Lower leg skin (tissue), 4 donors: Measurements from ENCODE around the gene NCOA1. TPM values are rescaled to one million over a fixed set of nuclear protein-coding genes. Genes with fewer than 3 reads are reported as not detected.

Experiments
- DNase-seq, 2 donors: peaks; one replicate each; pipeline ENCODE4 v3.0.0-alpha.2; 2019; ENCODE audit warnings: low spot score in 2 of 2
- H3K4me3 ChIP-seq: fragments of 200-600 bp; sonication (generic); 2 replicates; pipeline ENCODE4 v1.5.1; 2017; ENCODE audit warnings: mild to moderate bottlenecking, low read depth; ENCODE audit not compliant: poor library complexity, severe bottlenecking
- CTCF ChIP-seq, 3 donors: fragments of 450-650 bp; IDR thresholded peaks; one replicate each; pipeline ENCODE4 v1.5.1; 2016; ENCODE audit warnings: antibody characterized with exemption in 3 of 3, mild to moderate bottlenecking in 3 of 3, moderate library complexity in 2 of 3
- POLR2A ChIP-seq, 2 donors: fragments of 450-650 bp; IDR thresholded peaks; one replicate each; pipeline ENCODE4 v1.6.1; 2016 to 2017; ENCODE audit warnings: antibody characterized with exemption in 2 of 2, mild to moderate bottlenecking in 1 of 2, moderate library complexity in 1 of 2
- WGBS, 2 donors: methylation state at CpG; one replicate each; pipeline ENCODE4 v1.1.5; 2018; 5-methylcytosine and 5-hydroxymethylcytosine counted together
- intact Hi-C: fragments of 100-400 bp; cut with DNase I; formaldehyde crosslinking; loops from one replicate; pipeline ENCODE4 v1.15.0; 2023; ENCODE audit warnings: low total_unique reads
- total RNA-seq, 4 donors: library from RNA; depleted of rRNA; stranded (reverse); fragments of >200 nt; gene quantifications; one replicate each; pipeline ENCODE4 v1.1.0, GENCODE V29; 2016

NCOA1 gene
- total RNA-seq, 4 donors from 2014 or later, result 37.9 to 50.1 (median 45.0) TPM

GRCh38 chr2:24454294-24454693, 36.8 kb upstream of the NCOA1 start:
- intact Hi-C loops, result no loop called here
- 27 to 54% methylated on average over 12 of the region's 12 CpGs for WGBS, 2 donors
- DNase-seq, result no peak
- H3K4me3 ChIP-seq, result no peak overlapping the region
- no peak for TF ChIP-seq CTCF (IDR thresholded peaks at IDR 0.05)
- no peak for TF ChIP-seq POLR2A (IDR thresholded peaks at IDR 0.05)

- intact Hi-C loops, result no loop called here
- no peak for TF ChIP-seq CTCF (IDR thresholded peaks at IDR 0.05)
- no peak for TF ChIP-seq POLR2A (IDR thresholded peaks at IDR 0.05)
- WGBS, 2 donors, result 37 to 48% methylated on average over 8 of the region's 8 CpGs
- no peak overlapping the region for H3K4me3 ChIP-seq
- DNase-seq, result peak; percentile 75 to 93
Observed at GRCh38 chr2:24456599-24457556, 34.2 kb upstream of the NCOA1 start.

GRCh38 chr2:24457696-24458386, 33.2 kb upstream of the NCOA1 start:
- 81 to 87% methylated on average over 5 of the region's 5 CpGs for WGBS, 2 donors

GRCh38 chr2:24459224-24460161, 31.6 kb upstream of the NCOA1 start:
- no peak for DNase-seq
- WGBS, 2 donors, result 82 to 94% methylated on average over 5 of the region's 5 CpGs
- TF ChIP-seq POLR2A (IDR thresholded peaks at IDR 0.05) (no peak), CTCF (IDR thresholded peaks at IDR 0.05) (no peak)
- intact Hi-C loops, result no loop called here
- no peak overlapping the region for H3K4me3 ChIP-seq

More at GRCh38 chr2:24457696-24458386, 33.2 kb upstream of the NCOA1 start:
- H3K4me3 ChIP-seq, result no peak overlapping the region
- DNase-seq, result no peak
- intact Hi-C loops, result no loop called here
- no peak for TF ChIP-seq POLR2A (IDR thresholded peaks at IDR 0.05)
- TF ChIP-seq CTCF (IDR thresholded peaks at IDR 0.05), result no peak

GRCh38 chr2:24461685-24462084, 29.4 kb upstream of the NCOA1 start:
- H3K4me3 ChIP-seq, result no peak overlapping the region
- DNase-seq, result no peak
- TF ChIP-seq POLR2A (IDR thresholded peaks at IDR 0.05) (no peak), CTCF (IDR thresholded peaks at IDR 0.05) (no peak)
- 53 to 79% methylated on average over 2 of the region's 2 CpGs for WGBS, 2 donors
- intact Hi-C loops, result no loop called here
